ENCODE results near the gene GLCCI1. TPM values are rescaled to one million over a fixed set of nuclear protein-coding genes. Genes with fewer than 3 reads are reported as not detected.

GLCCI1 gene
- total and polyA plus RNA-seq, 5 donors from 2014 or later, result 12.6 to 88.1 (median 31.6) TPM

GRCh38 chr7:7978860-7979259 lies 10.3 kb downstream of the GLCCI1 start:
- Mint-ChIP-seq H3K4me3 (peak overlapping the region in 3 of 4 donors; percentile 18 to 68 (median 66)), H3K27ac (no peak overlapping the region), H3K36me3 (peaks cover 11% of the 10 kb centered on the region), H3K9me3 (no peaks in the 10 kb centered on the region), H3K4me1 (peaks cover 64 to 87% (median 78%) of the 10 kb centered on the region in 4 donors), H3K27me3 (no peaks in the 10 kb centered on the region)
- ATAC-seq (ENCODE audit: low read depth in 2 of 2) (no peak), DNase-seq (no peak)
- H3K27me3 ChIP-seq (ENCODE audit: control insufficient read depth, insufficient read depth, low read length), result no peaks in the 10 kb centered on the region
- H3K4me3 ChIP-seq (ENCODE audit: low read depth, low read length), result peak overlapping the region; percentile 53
- H3K27ac ChIP-seq (ENCODE audit: insufficient read depth, low read length, poor library complexity, severe bottlenecking), result peak overlapping the region; percentile 71
- H3K4me1 ChIP-seq (ENCODE audit: control insufficient read depth, insufficient read depth, low read length, poor library complexity, severe bottlenecking), result peaks cover 58% of the 10 kb centered on the region
- H3K9me3 ChIP-seq (ENCODE audit: control insufficient read depth in 2 of 2, low read length in 2 of 2), result no peaks in the 10 kb centered on the region
- H3K36me3 ChIP-seq (ENCODE audit: control insufficient read depth, insufficient read depth, low read length), result no peaks in the 10 kb centered on the region

- H3K9me3 Mint-ChIP-seq, result no peaks in the 10 kb centered on the region
- no peak for DNase-seq
Observed at GRCh38 chr7:7979558-7979957, 11.0 kb downstream of the GLCCI1 start.

GRCh38 chr7:7980134-7980533 lies 11.5 kb downstream of the GLCCI1 start:
- H3K4me1 Mint-ChIP-seq, result peaks cover 55 to 84% (median 74%) of the 10 kb centered on the region in 4 donors
- H3K27me3 Mint-ChIP-seq, result no peaks in the 10 kb centered on the region
- peak overlapping the region in 2 of 3 donors; percentile 63 to 88 for H3K27ac Mint-ChIP-seq
- Histone ChIP-seq H3K27ac (ENCODE audit: insufficient read depth, low read length, poor library complexity, severe bottlenecking) (peak overlapping the region; percentile 30), H3K36me3 (ENCODE audit: control insufficient read depth, insufficient read depth, low read length) (no peaks in the 10 kb centered on the region), H3K4me3 (ENCODE audit: low read depth, low read length) (peak overlapping the region; percentile 19), H3K4me1 (ENCODE audit: control insufficient read depth, insufficient read depth, low read length, poor library complexity, severe bottlenecking) (peaks cover 59% of the 10 kb centered on the region), H3K9me3 (ENCODE audit: control insufficient read depth in 2 of 2, low read length in 2 of 2) (no peaks in the 10 kb centered on the region), H3K27me3 (ENCODE audit: control insufficient read depth, insufficient read depth, low read length) (no peaks in the 10 kb centered on the region)
- ATAC-seq (ENCODE audit: low read depth in 2 of 2), result no peak
- DNase-seq, result no peak
- peaks cover 11% of the 10 kb centered on the region for H3K36me3 Mint-ChIP-seq
- H3K9me3 Mint-ChIP-seq, result no peaks in the 10 kb centered on the region
- H3K4me3 Mint-ChIP-seq, result peak overlapping the region in 3 of 4 donors; percentile 3 to 77 (median 37)

More at GRCh38 chr7:7979558-7979957, 11.0 kb downstream of the GLCCI1 start:
- no peaks in the 10 kb centered on the region for H3K27me3 ChIP-seq (ENCODE audit: control insufficient read depth, insufficient read depth, low read length)
- H3K27me3 Mint-ChIP-seq, result no peaks in the 10 kb centered on the region
- H3K27ac ChIP-seq (ENCODE audit: insufficient read depth, low read length, poor library complexity, severe bottlenecking), result peak overlapping the region; percentile 30
- no peak for ATAC-seq (ENCODE audit: low read depth in 2 of 2)
- no peaks in the 10 kb centered on the region for H3K36me3 ChIP-seq (ENCODE audit: control insufficient read depth, insufficient read depth, low read length)
- no peaks in the 10 kb centered on the region for H3K9me3 ChIP-seq (ENCODE audit: control insufficient read depth in 2 of 2, low read length in 2 of 2)
- H3K4me3 Mint-ChIP-seq, result peak overlapping the region in 2 of 4 donors; percentile 24 to 37
- H3K4me1 Mint-ChIP-seq, result peaks cover 60 to 86% (median 75%) of the 10 kb centered on the region in 4 donors
- H3K4me3 ChIP-seq (ENCODE audit: low read depth, low read length), result peak overlapping the region; percentile 53
- H3K27ac Mint-ChIP-seq, result peak overlapping the region; percentile 8 to 88 (median 63)
- H3K36me3 Mint-ChIP-seq, result peaks cover 11% of the 10 kb centered on the region
- H3K4me1 ChIP-seq (ENCODE audit: control insufficient read depth, insufficient read depth, low read length, poor library complexity, severe bottlenecking), result peaks cover 58% of the 10 kb centered on the region

- H3K9me3 Mint-ChIP-seq, result no peaks in the 10 kb centered on the region
- DNase-seq, result no peak
- no peaks in the 10 kb centered on the region for H3K27me3 Mint-ChIP-seq
- peaks cover 11% of the 10 kb centered on the region for H3K36me3 Mint-ChIP-seq
- no peaks in the 10 kb centered on the region for H3K36me3 ChIP-seq (ENCODE audit: control insufficient read depth, insufficient read depth, low read length)
- H3K4me3 Mint-ChIP-seq, result no peak overlapping the region
- H3K4me1 ChIP-seq (ENCODE audit: control insufficient read depth, insufficient read depth, low read length, poor library complexity, severe bottlenecking), result peaks cover 50% of the 10 kb centered on the region
- H3K27ac ChIP-seq (ENCODE audit: insufficient read depth, low read length, poor library complexity, severe bottlenecking), result no peak overlapping the region
- ATAC-seq (ENCODE audit: low read depth in 2 of 2), result no peak
- H3K27me3 ChIP-seq (ENCODE audit: control insufficient read depth, insufficient read depth, low read length), result no peaks in the 10 kb centered on the region
- H3K9me3 ChIP-seq (ENCODE audit: control insufficient read depth in 2 of 2, low read length in 2 of 2), result no peaks in the 10 kb centered on the region
- no peak overlapping the region for H3K4me3 ChIP-seq (ENCODE audit: low read depth, low read length)
- H3K4me1 Mint-ChIP-seq, result peaks cover 54 to 86% (median 74%) of the 10 kb centered on the region in 4 donors
- H3K27ac Mint-ChIP-seq, result no peak overlapping the region
Observed at GRCh38 chr7:7982904-7983303, 14.3 kb downstream of the GLCCI1 start.

- ATAC-seq (ENCODE audit: low read depth in 2 of 2) (no peak), DNase-seq (no peak)
- no peaks in the 10 kb centered on the region for H3K27me3 ChIP-seq (ENCODE audit: control insufficient read depth, insufficient read depth, low read length)
- Mint-ChIP-seq H3K4me3 (no peak overlapping the region), H3K27me3 (no peaks in the 10 kb centered on the region), H3K9me3 (no peaks in the 10 kb centered on the region), H3K36me3 (peaks cover 11% of the 10 kb centered on the region), H3K4me1 (peaks cover 61 to 90% (median 76%) of the 10 kb centered on the region in 4 donors), H3K27ac (no peak overlapping the region)
- H3K4me3 ChIP-seq (ENCODE audit: low read depth, low read length), result no peak overlapping the region
- H3K36me3 ChIP-seq (ENCODE audit: control insufficient read depth, insufficient read depth, low read length), result no peaks in the 10 kb centered on the region
- H3K9me3 ChIP-seq (ENCODE audit: control insufficient read depth in 2 of 2, low read length in 2 of 2), result no peaks in the 10 kb centered on the region
- peaks cover 50% of the 10 kb centered on the region for H3K4me1 ChIP-seq (ENCODE audit: control insufficient read depth, insufficient read depth, low read length, poor library complexity, severe bottlenecking)
- no peak overlapping the region for H3K27ac ChIP-seq (ENCODE audit: insufficient read depth, low read length, poor library complexity, severe bottlenecking)
Observed at GRCh38 chr7:7984424-7984823, 15.8 kb downstream of the GLCCI1 start.

GRCh38 chr7:7988706-7989105 lies 20.1 kb downstream of the GLCCI1 start:
- H3K36me3 Mint-ChIP-seq, result peaks cover 9% of the 10 kb centered on the region
- no peaks in the 10 kb centered on the region for H3K27me3 Mint-ChIP-seq
- H3K4me3 Mint-ChIP-seq, result peak overlapping the region; percentile 1 to 74 (median 27)
- ATAC-seq (ENCODE audit: low read depth in 2 of 2), result no peak
- peak overlapping the region; percentile 84 for H3K4me3 ChIP-seq (ENCODE audit: low read depth, low read length)
- peaks cover 60% of the 10 kb centered on the region for H3K4me1 ChIP-seq (ENCODE audit: control insufficient read depth, insufficient read depth, low read length, poor library complexity, severe bottlenecking)
- H3K27me3 ChIP-seq (ENCODE audit: control insufficient read depth, insufficient read depth, low read length), result no peaks in the 10 kb centered on the region
- H3K27ac Mint-ChIP-seq, result peak overlapping the region; percentile 74 to 91 (median 75)
- H3K27ac ChIP-seq (ENCODE audit: insufficient read depth, low read length, poor library complexity, severe bottlenecking), result peak overlapping the region; percentile 67
- no peak for DNase-seq
- H3K36me3 ChIP-seq (ENCODE audit: control insufficient read depth, insufficient read depth, low read length), result peaks cover 5% of the 10 kb centered on the region
- peaks cover 47 to 81% (median 62%) of the 10 kb centered on the region in 4 donors for H3K4me1 Mint-ChIP-seq
- H3K9me3 Mint-ChIP-seq, result peaks cover 0 to 18% (median 9%) of the 10 kb centered on the region in 7 donors
- H3K9me3 ChIP-seq (ENCODE audit: control insufficient read depth in 2 of 2, low read length in 2 of 2), result peaks cover 13 to 15% of the 10 kb centered on the region in 2 experiments

GRCh38 chr7:7989133-7989532 lies 20.5 kb downstream of the GLCCI1 start:
- Mint-ChIP-seq H3K27me3 (no peaks in the 10 kb centered on the region), H3K4me1 (peaks cover 45 to 77% (median 60%) of the 10 kb centered on the region in 4 donors), H3K36me3 (peaks cover 9% of the 10 kb centered on the region), H3K9me3 (peaks cover 0 to 18% (median 9%) of the 10 kb centered on the region in 7 donors), H3K27ac (peak overlapping the region; percentile 52 to 75 (median 66)), H3K4me3 (peak overlapping the region; percentile 65 to 79 (median 72))
- Histone ChIP-seq H3K9me3 (ENCODE audit: control insufficient read depth in 2 of 2, low read length in 2 of 2) (peaks cover 13 to 15% of the 10 kb centered on the region in 2 experiments), H3K36me3 (ENCODE audit: control insufficient read depth, insufficient read depth, low read length) (peaks cover 5% of the 10 kb centered on the region), H3K4me1 (ENCODE audit: control insufficient read depth, insufficient read depth, low read length, poor library complexity, severe bottlenecking) (peaks cover 56% of the 10 kb centered on the region), H3K27ac (ENCODE audit: insufficient read depth, low read length, poor library complexity, severe bottlenecking) (peak overlapping the region; percentile 67), H3K4me3 (ENCODE audit: low read depth, low read length) (peak overlapping the region; percentile 84), H3K27me3 (ENCODE audit: control insufficient read depth, insufficient read depth, low read length) (no peaks in the 10 kb centered on the region)
- no peak for DNase-seq
- no peak for ATAC-seq (ENCODE audit: low read depth in 2 of 2)

All from CD4-positive, CD25-positive, alpha-beta regulatory T cell (primary cell).